Measurements from ENCODE around the gene NRG4. TPM values are rescaled to one million over a fixed set of nuclear protein-coding genes. Genes with fewer than 3 reads are reported as not detected.
"Not testable (repeated sequence)": the region's sequence is repeated elsewhere in the genome, so short reads cannot be mapped to it uniquely, and the experiment has no call there.

The NRG4 gene
- total RNA-seq, 1 donor: not detected

GRCh38 chr15:76057332-76058000, 45.2 kb upstream of the NRG4 start:
- H3K4me3 ChIP-seq (ENCODE audit: low read depth, low read length): no peak overlapping the region

GRCh38 chr15:76056931-76057330, 44.7 kb upstream of the NRG4 start:
- H3K4me3 ChIP-seq (ENCODE audit: low read depth, low read length): no peak overlapping the region
- no peak for DNase-seq (ENCODE audit: low read depth)
- no peak for TF ChIP-seq CTCF (IDR thresholded peaks at IDR 0.05; ENCODE audit: insufficient read depth, low read length)

More at GRCh38 chr15:76057332-76058000, 45.2 kb upstream of the NRG4 start:
- peak; percentile 66 for DNase-seq (ENCODE audit: low read depth)
- peak; percentile 75 for TF ChIP-seq CTCF (IDR thresholded peaks at IDR 0.05; ENCODE audit: insufficient read depth, low read length)

GRCh38 chr15:76054201-76054600, 42.0 kb upstream of the NRG4 start:
- not testable (repeated sequence) for DNase-seq (ENCODE audit: low read depth); H3K4me3 ChIP-seq (ENCODE audit: low read depth, low read length)

- no peak overlapping the region for H3K4me3 ChIP-seq (ENCODE audit: low read depth, low read length)
- no peak for DNase-seq (ENCODE audit: low read depth)
- no peak for TF ChIP-seq CTCF (IDR thresholded peaks at IDR 0.05; ENCODE audit: insufficient read depth, low read length)
These were observed 26.3 kb upstream of the NRG4 start for GRCh38 chr15:76038512-76038911.

- TF ChIP-seq CTCF (IDR thresholded peaks at IDR 0.05; ENCODE audit: insufficient read depth, low read length): no peak
- DNase-seq (ENCODE audit: low read depth): no peak
- H3K4me3 ChIP-seq (ENCODE audit: low read depth, low read length): no peak overlapping the region
These were observed 23.4 kb upstream of the NRG4 start for GRCh38 chr15:76035593-76035992.

GRCh38 chr15:76034111-76034510, 21.9 kb upstream of the NRG4 start:
- H3K4me3 ChIP-seq (ENCODE audit: low read depth, low read length): no peak overlapping the region
- no peak for TF ChIP-seq CTCF (IDR thresholded peaks at IDR 0.05; ENCODE audit: insufficient read depth, low read length)
- no peak for DNase-seq (ENCODE audit: low read depth)

- no peak overlapping the region for H3K4me3 ChIP-seq (ENCODE audit: low read depth, low read length)
- DNase-seq (ENCODE audit: low read depth): no peak
- no peak for TF ChIP-seq CTCF (IDR thresholded peaks at IDR 0.05; ENCODE audit: insufficient read depth, low read length)
These were observed 21.2 kb upstream of the NRG4 start for GRCh38 chr15:76033438-76033837.
